Measurements from ENCODE around the gene NDRG4.

- no peak for TF ChIP-seq POLR2AphosphoS5 (IDR thresholded peaks at IDR 0.05; ENCODE audit: borderline replicate concordance, low read depth, low read length)
- no peak for TF ChIP-seq EZH2 (IDR thresholded peaks at IDR 0.05)
These were observed 2.0 kb upstream of the NDRG4 start for GRCh38 chr16:58497935-58498334.

Measured in SK-N-MC (cell line).